IPS-15b (cell line): ENCODE measurements around the gene MAEL.
"Not testable (repeated sequence)": the region's sequence is repeated elsewhere in the genome, so short reads cannot be mapped to it uniquely, and the experiment has no call there.

ENCODE experiments used
- H3K27me3 ChIP-seq: one replicate; pipeline ENCODE4 v1.6.1; 2013; ENCODE audit warnings: low read length; ENCODE audit not compliant: control insufficient read depth, insufficient read depth
- H3K36me3 ChIP-seq: one replicate; pipeline ENCODE4 v1.6.1; 2013; ENCODE audit warnings: low read length; ENCODE audit not compliant: control insufficient read depth, insufficient read depth
- H3K4me1 ChIP-seq: one replicate; pipeline ENCODE4 v1.6.1; 2013; ENCODE audit warnings: mild to moderate bottlenecking, low read length; ENCODE audit not compliant: control insufficient read depth, insufficient read depth
- H3K4me3 ChIP-seq: one replicate; pipeline ENCODE4 v1.5.1; 2013; ENCODE audit warnings: low read depth, low read length
- H3K9ac ChIP-seq: one replicate; pipeline ENCODE4 v1.6.1; 2013; ENCODE audit warnings: low read depth, mild to moderate bottlenecking, low read length
- H3K9me3 ChIP-seq: one replicate; pipeline ENCODE4 v1.6.1; 2013; ENCODE audit warnings: mild to moderate bottlenecking, low read length; ENCODE audit not compliant: control insufficient read depth, insufficient read depth

MAEL gene

GRCh38 chr1:167022384-167022783 is 33.3 kb downstream of the MAEL start:
- no peaks in the 10 kb centered on the region for H3K9me3 ChIP-seq
- no peak overlapping the region for H3K9ac ChIP-seq
- no peak overlapping the region for H3K4me3 ChIP-seq
- H3K4me1 ChIP-seq = no peaks in the 10 kb centered on the region
- no peaks in the 10 kb centered on the region for H3K36me3 ChIP-seq
- H3K27me3 ChIP-seq = no peaks in the 10 kb centered on the region

GRCh38 chr1:167029553-167029952 is 40.5 kb downstream of the MAEL start:
- H3K4me3 ChIP-seq, H3K27me3 ChIP-seq, H3K4me1 ChIP-seq, H3K9me3 ChIP-seq, H3K36me3 ChIP-seq, H3K9ac ChIP-seq: not testable (repeated sequence)

- H3K9ac ChIP-seq = no peak overlapping the region
Measured at GRCh38 chr1:167033646-167034045, 44.6 kb downstream of the MAEL start.

GRCh38 chr1:167043752-167044488 is 54.8 kb downstream of the MAEL start:
- Histone ChIP-seq H3K27me3 (peaks cover 10% of the 10 kb centered on the region), H3K4me3 (peak overlapping the region; percentile 49), H3K4me1 (peaks cover 5% of the 10 kb centered on the region), H3K9me3 (no peaks in the 10 kb centered on the region), H3K9ac (no peak overlapping the region), H3K36me3 (no peaks in the 10 kb centered on the region)

More at GRCh38 chr1:167033646-167034045, 44.6 kb downstream of the MAEL start:
- no peak overlapping the region for H3K4me3 ChIP-seq
- no peaks in the 10 kb centered on the region for H3K36me3 ChIP-seq
- no peaks in the 10 kb centered on the region for H3K9me3 ChIP-seq
- no peaks in the 10 kb centered on the region for H3K4me1 ChIP-seq
- H3K27me3 ChIP-seq = no peaks in the 10 kb centered on the region

- H3K4me3 ChIP-seq = no peak overlapping the region
- no peaks in the 10 kb centered on the region for H3K27me3 ChIP-seq
- H3K9me3 ChIP-seq = no peaks in the 10 kb centered on the region
- H3K4me1 ChIP-seq = peaks cover under 1% of the 10 kb centered on the region
- H3K36me3 ChIP-seq = no peaks in the 10 kb centered on the region
- H3K9ac ChIP-seq = no peak overlapping the region
Measured at GRCh38 chr1:167051907-167052306, 62.8 kb downstream of the MAEL start.

- Histone ChIP-seq H3K36me3 (no peaks in the 10 kb centered on the region), H3K9ac (no peak overlapping the region), H3K9me3 (no peaks in the 10 kb centered on the region), H3K4me1 (peaks cover 3% of the 10 kb centered on the region), H3K4me3 (no peak overlapping the region), H3K27me3 (no peaks in the 10 kb centered on the region)
Measured at GRCh38 chr1:167052389-167052788, 63.3 kb downstream of the MAEL start.

- Histone ChIP-seq H3K27me3 (no peaks in the 10 kb centered on the region), H3K36me3 (no peaks in the 10 kb centered on the region), H3K9ac (no peak overlapping the region), H3K4me1 (peaks cover 9% of the 10 kb centered on the region), H3K4me3 (no peak overlapping the region), H3K9me3 (no peaks in the 10 kb centered on the region)
Measured at GRCh38 chr1:167054531-167054930, 65.5 kb downstream of the MAEL start.

GRCh38 chr1:167054946-167055630 is 66.0 kb downstream of the MAEL start:
- Histone ChIP-seq H3K4me3 (no peak overlapping the region), H3K36me3 (no peaks in the 10 kb centered on the region), H3K27me3 (no peaks in the 10 kb centered on the region), H3K9ac (no peak overlapping the region), H3K9me3 (no peaks in the 10 kb centered on the region), H3K4me1 (peaks cover 11% of the 10 kb centered on the region)

- Histone ChIP-seq H3K4me3 (no peak overlapping the region), H3K9me3 (no peaks in the 10 kb centered on the region), H3K4me1 (peaks cover 11% of the 10 kb centered on the region), H3K27me3 (no peaks in the 10 kb centered on the region), H3K36me3 (no peaks in the 10 kb centered on the region), H3K9ac (no peak overlapping the region)
Measured at GRCh38 chr1:167056529-167057231, 67.6 kb downstream of the MAEL start.

- Histone ChIP-seq H3K4me1 (peaks cover 11% of the 10 kb centered on the region), H3K9me3 (no peaks in the 10 kb centered on the region), H3K27me3 (no peaks in the 10 kb centered on the region), H3K9ac (no peak overlapping the region), H3K36me3 (no peaks in the 10 kb centered on the region), H3K4me3 (no peak overlapping the region)
Measured at GRCh38 chr1:167057241-167057688, 68.2 kb downstream of the MAEL start.

GRCh38 chr1:167059045-167059808 is 70.1 kb downstream of the MAEL start:
- H3K4me1 ChIP-seq = peaks cover 11% of the 10 kb centered on the region
- H3K9me3 ChIP-seq = no peaks in the 10 kb centered on the region
- H3K9ac ChIP-seq = no peak overlapping the region
- H3K27me3 ChIP-seq = no peaks in the 10 kb centered on the region
- peak overlapping the region; percentile 45 for H3K4me3 ChIP-seq
- H3K36me3 ChIP-seq = no peaks in the 10 kb centered on the region
